GM23338 (cell line): ENCODE measurements around the gene ULBP2. TPM values are rescaled to one million over a fixed set of nuclear protein-coding genes. Genes with fewer than 3 reads are reported as not detected.

Source experiments
- ATAC-seq: fragments of 200-7000 bp; cut with Tn5 transposase; 3 replicates; pipeline ENCODE4 v1.9.1; 2020
- DNase-seq: peaks from one replicate; pipeline ENCODE4 v3.0.0-alpha.2; 2015; ENCODE audit warnings: low spot score
- H2AFZ ChIP-seq: fragments of 200-600 bp; sonication (generic); 2 replicates; pipeline ENCODE4 v1.8.0; 2016; ENCODE audit warnings: antibody characterized with exemption, mild to moderate bottlenecking, moderate library complexity
- H3F3A ChIP-seq: fragments of 200-600 bp; sonication (generic); replicated peaks from 2 replicates; pipeline ENCODE4 v1.8.0; 2017; ENCODE audit warnings: antibody characterized with exemption, mixed run types, low read depth
- H3K27ac ChIP-seq: fragments of 200-600 bp; sonication (generic); 2 replicates; pipeline ENCODE4 v1.6.1; 2016; ENCODE audit warnings: low read depth
- H3K27me3 ChIP-seq: fragments of 200-600 bp; sonication (generic); 2 replicates; pipeline ENCODE4 v1.8.0; 2016; ENCODE audit warnings: mild to moderate bottlenecking, mixed run types, moderate library complexity; ENCODE audit not compliant: insufficient read depth
- H3K36me3 ChIP-seq: fragments of 200-600 bp; sonication (generic); 2 replicates; pipeline ENCODE4 v1.8.0; 2016; ENCODE audit warnings: mild to moderate bottlenecking; ENCODE audit not compliant: insufficient read depth
- H3K4me1 ChIP-seq: fragments of 200-600 bp; sonication (generic); 2 replicates; pipeline ENCODE4 v1.8.0; 2016; ENCODE audit warnings: mild to moderate bottlenecking, moderate library complexity; ENCODE audit not compliant: insufficient read depth
- H3K4me2 ChIP-seq: fragments of 200-600 bp; sonication (generic); 2 replicates; pipeline ENCODE4 v1.7.1; 2017; ENCODE audit warnings: mixed run types
- H3K4me3 ChIP-seq: fragments of 200-600 bp; sonication (generic); 2 replicates; pipeline ENCODE4 v1.6.1; 2016; ENCODE audit warnings: mixed run types
- H3K79me2 ChIP-seq: fragments of 200-600 bp; sonication (generic); replicated peaks from 2 replicates; pipeline ENCODE4 v1.8.0; 2017; ENCODE audit warnings: mild to moderate bottlenecking; ENCODE audit not compliant: insufficient read depth
- H3K9me2 ChIP-seq: fragments of 200-600 bp; sonication (generic); 2 replicates; pipeline ENCODE4 v1.8.0; 2017; ENCODE audit not compliant: insufficient read depth
- H4K20me1 ChIP-seq: fragments of 200-600 bp; sonication (generic); replicated peaks from 2 replicates; pipeline ENCODE4 v1.8.0; 2017; ENCODE audit warnings: mild to moderate bottlenecking; ENCODE audit not compliant: insufficient read depth
- H3K27ac Mint-ChIP-seq: 2 replicates; pipeline ENCODE4 v1.8.0; 2020; ENCODE audit warnings: inconsistent platforms, mild to moderate bottlenecking, moderate library complexity, mixed read lengths
- H3K27me3 Mint-ChIP-seq: 3 replicates; pipeline ENCODE4 v1.8.0; 2022; ENCODE audit warnings: low read depth, mild to moderate bottlenecking, moderate library complexity, mixed read lengths, inconsistent platforms; ENCODE audit not compliant: insufficient read depth, poor library complexity
- H3K36me3 Mint-ChIP-seq: 3 replicates; pipeline ENCODE4 v1.8.0; 2021; ENCODE audit warnings: low read depth, mild to moderate bottlenecking, inconsistent platforms, moderate library complexity, mixed read lengths
- H3K4me1 Mint-ChIP-seq: 3 replicates; pipeline ENCODE4 v1.8.0; 2020; ENCODE audit warnings: mild to moderate bottlenecking, inconsistent platforms, mixed read lengths
- H3K4me3 Mint-ChIP-seq: 3 replicates; pipeline ENCODE4 v1.8.0; 2021; ENCODE audit warnings: moderate library complexity, mild to moderate bottlenecking, inconsistent platforms, mixed read lengths
- H3K9me3 Mint-ChIP-seq: 3 replicates; pipeline ENCODE4 v1.8.0; 2020; ENCODE audit warnings: moderate library complexity, mild to moderate bottlenecking, inconsistent platforms, mixed read lengths
- CREB1 ChIP-seq: fragments of 250-450 bp; sonication (Bioruptor Pico); IDR thresholded peaks from 2 replicates; pipeline ENCODE4 v1.5.0; 2020; ENCODE audit warnings: low read depth, mild to moderate bottlenecking, moderate library complexity
- CTCF ChIP-seq, 2 experiments: fragments of 200-600 bp in 1 of 2; sonication (generic) in 1 of 2; conservative IDR thresholded peaks; 2 replicates each; pipeline versions ENCODE4 v1.5.1 to v1.6.1; 2016 to 2017; ENCODE audit warnings: antibody characterized with exemption in 2 of 2, low read depth in 2 of 2, mild to moderate bottlenecking in 2 of 2, moderate library complexity in 1 of 2
- ETS1 ChIP-seq: IDR thresholded peaks from 2 replicates; pipeline ENCODE4 v1.6.1; 2016; ENCODE audit warnings: antibody characterized with exemption
- EZH2 ChIP-seq: fragments of 200-600 bp; sonication (generic); IDR thresholded peaks from one replicate; pipeline ENCODE4 v1.8.0; 2017; ENCODE audit warnings: antibody characterized with exemption, mild to moderate bottlenecking, low read depth; ENCODE audit not compliant: unreplicated experiment
- EZH2phosphoT487 ChIP-seq: fragments of 200-600 bp; sonication (generic); IDR thresholded peaks from one replicate; pipeline ENCODE4 v1.8.1; 2018; ENCODE audit warnings: antibody characterized with exemption; ENCODE audit not compliant: unreplicated experiment
- JUNB ChIP-seq: IDR thresholded peaks from one replicate; pipeline ENCODE4 v1.6.1; 2016; ENCODE audit warnings: antibody characterized with exemption; ENCODE audit not compliant: unreplicated experiment
- NANOG ChIP-seq: IDR thresholded peaks from 2 replicates; pipeline ENCODE4 v1.6.1; 2016; ENCODE audit warnings: antibody characterized with exemption, borderline replicate concordance
- POLR2AphosphoS5 ChIP-seq: IDR thresholded peaks from 2 replicates; pipeline ENCODE4 v1.6.1; 2016; ENCODE audit warnings: antibody characterized with exemption, low read depth
- REST ChIP-seq: IDR thresholded peaks from one replicate; pipeline ENCODE4 v1.6.1; 2018; ENCODE audit warnings: antibody characterized with exemption; ENCODE audit not compliant: unreplicated experiment
- ZNF114 ChIP-seq: fragments of 250-450 bp; sonication (Bioruptor Pico); IDR thresholded peaks from 2 replicates; pipeline ENCODE4 v1.5.0; 2020; ENCODE audit warnings: mild to moderate bottlenecking, moderate library complexity
- ZNF331 ChIP-seq: fragments of 250-450 bp; sonication (Bioruptor Pico); IDR thresholded peaks from 2 replicates; pipeline ENCODE4 v1.5.0; 2020; ENCODE audit warnings: low read depth, mild to moderate bottlenecking, moderate library complexity
- polyA plus RNA-seq: library from polyadenylated mRNA; unstranded; fragments of >200 nt; fragmentation: Nextera tagmentation; extraction: Ambion mirVana; gene quantifications from 2 replicates; pipeline ENCODE4 v1.2.1, GENCODE V29; 2016
- total RNA-seq: library from RNA; depleted of rRNA; stranded (reverse); fragments of >200 nt; shearing (Covaris generic); gene quantifications from 2 replicates; pipeline ENCODE4 v1.2.3, GENCODE V29; 2014

Gene ULBP2
- total and polyA plus RNA-seq, 2 experiments from 2014 or later, result not detected

GRCh38 chr6:149984773-149985172, 43.0 kb downstream of the ULBP2 start (continued):
- TF ChIP-seq CTCF (conservative IDR thresholded peaks at IDR 0.05; ENCODE audit: low read depth in 2 of 2) (no peak), EZH2phosphoT487 (no peak), EZH2 (no peak), CREB1 (CRISPR knock-in tag) (no peak), NANOG (no peak), ZNF114 (CRISPR knock-in tag) (no peak), ETS1 (no peak), POLR2AphosphoS5 (no peak), JUNB (no peak), ZNF331 (CRISPR knock-in tag) (no peak), REST (no peak)

- H3K36me3 Mint-ChIP-seq, result no peaks in the 10 kb centered on the region; the same call in 2 of the 3 replicates
- no peaks in the 10 kb centered on the region for H3K9me2 ChIP-seq
- peaks cover 5% of the 10 kb centered on the region; the same call in 1 of the 2 replicates for H3K4me1 ChIP-seq
- H3K9me3 Mint-ChIP-seq, result peaks cover 4% of the 10 kb centered on the region; the same call in 1 of the 3 replicates
- H2AFZ ChIP-seq, result no peak overlapping the region
- H4K20me1 ChIP-seq, result peaks cover 7% of the 10 kb centered on the region; the same call in 1 of the 2 replicates
- no peak overlapping the region for H3K27ac ChIP-seq
- H3F3A ChIP-seq, result no peaks in the 10 kb centered on the region; the same call in 1 of the 2 replicates
- ATAC-seq (no peak), DNase-seq (no peak)
- no peak overlapping the region for H3K4me3 ChIP-seq
- no peak overlapping the region for H3K27ac Mint-ChIP-seq
- H3K27me3 Mint-ChIP-seq, result peaks cover 97% of the 10 kb centered on the region
- peaks cover 27% of the 10 kb centered on the region for H3K4me1 Mint-ChIP-seq
- no peak overlapping the region for H3K4me3 Mint-ChIP-seq
- no peaks in the 10 kb centered on the region for H3K79me2 ChIP-seq
- peaks cover 94% of the 10 kb centered on the region for H3K27me3 ChIP-seq
- H3K36me3 ChIP-seq, result no peaks in the 10 kb centered on the region
- no peak overlapping the region for H3K4me2 ChIP-seq
- TF ChIP-seq CTCF (conservative IDR thresholded peaks at IDR 0.05; ENCODE audit: low read depth in 2 of 2) (no peak), REST (no peak), ZNF114 (CRISPR knock-in tag) (no peak)
These were observed 43.7 kb downstream of the ULBP2 start for GRCh38 chr6:149985481-149985937.
